Mammary epithelial cell (primary cell): ENCODE measurements around the gene OR1N2.

Experiments
- CTCF ChIP-seq, 2 donors: IDR thresholded peaks in 1 of 2; conservative IDR thresholded peaks in 1 of 2; 2 replicates each; pipeline ENCODE4 v1.5.1; 2011 to 2012; ENCODE audit warnings: inconsistent platforms in 2 of 2, low read length in 2 of 2, mild to moderate bottlenecking in 2 of 2, control low read depth in 1 of 2, low read depth in 1 of 2; ENCODE audit not compliant: insufficient read depth in 1 of 2; ENCODE audit errors: extremely low read depth in 1 of 2
- EZH2 ChIP-seq: IDR thresholded peaks from 2 replicates; pipeline ENCODE4 v1.6.1; 2012; ENCODE audit warnings: low read length, inconsistent platforms, borderline replicate concordance

- TF ChIP-seq EZH2, result no peak
- TF ChIP-seq CTCF (conservative IDR thresholded peaks at IDR 0.05 in 1 of 2, IDR thresholded peaks at IDR 0.05 in 1 of 2; ENCODE audit: extremely low read depth in 1 of 2, insufficient read depth in 1 of 2, low read depth in 1 of 2, low read length in 2 of 2), result no peak
Observed at GRCh38 chr9:122518226-122518625, 34.7 kb upstream of the OR1N2 start.
